ENCODE results near the gene DHRS1. TPM values are rescaled to one million over a fixed set of nuclear protein-coding genes. Genes with fewer than 3 reads are reported as not detected.

DHRS1 gene
- total and polyA plus RNA-seq, 2 donors from 2014 or later = 32.7 to 56.7 TPM

GRCh38 chr14:24269910-24270536, 29.6 kb downstream of the DHRS1 start:
- Histone ChIP-seq H3K9me3 (ENCODE audit: control insufficient read depth in 2 of 3, insufficient read depth in 1 of 3, low read length in 3 of 3) (no peaks in the 10 kb centered on the region), H3K9ac (ENCODE audit: low read length in 3 of 3) (no peak overlapping the region), H3K4me3 (ENCODE audit: low read length in 3 of 3) (peak overlapping the region in 1 of 3 donors; percentile 95), H3K4me1 (ENCODE audit: control insufficient read depth in 2 of 3, insufficient read depth in 2 of 3, low read depth in 1 of 3, low read length in 3 of 3) (peaks cover 0 to 10% (median 0%) of the 10 kb centered on the region in 3 donors), H3K36me3 (ENCODE audit: control insufficient read depth in 2 of 3, insufficient read depth in 3 of 3, low read length in 3 of 3) (peaks cover 0 to 7% (median 7%) of the 10 kb centered on the region in 3 donors), H3K27me3 (ENCODE audit: control insufficient read depth, insufficient read depth, low read length) (no peaks in the 10 kb centered on the region), H3K27ac (ENCODE audit: low read depth in 2 of 2, low read length in 2 of 2) (no peak overlapping the region)
- intact Hi-C loops (cut with DNase I) = no loop called here
- no peak for FAIRE-seq
- no peak for TF ChIP-seq CTCF (IDR thresholded peaks at IDR 0.05; ENCODE audit: borderline replicate concordance, extremely low read depth, insufficient read depth)
- peak in 1 of 5 donors; percentile 54 for DNase-seq

- TF ChIP-seq CTCF (IDR thresholded peaks at IDR 0.05; ENCODE audit: borderline replicate concordance, extremely low read depth, insufficient read depth) = no peak
- no peaks in the 10 kb centered on the region for H3K9me3 ChIP-seq (ENCODE audit: control insufficient read depth in 2 of 3, insufficient read depth in 1 of 3, low read length in 3 of 3)
- no peak overlapping the region for H3K27ac ChIP-seq (ENCODE audit: low read depth in 2 of 2, low read length in 2 of 2)
- no peak overlapping the region for H3K4me3 ChIP-seq (ENCODE audit: low read length in 3 of 3)
- FAIRE-seq = no peak
- DNase-seq = peak in 1 of 5 donors; percentile 62
- H3K27me3 ChIP-seq (ENCODE audit: control insufficient read depth, insufficient read depth, low read length) = no peaks in the 10 kb centered on the region
- peaks cover 0 to 10% (median 0%) of the 10 kb centered on the region in 3 donors for H3K4me1 ChIP-seq (ENCODE audit: control insufficient read depth in 2 of 3, insufficient read depth in 2 of 3, low read depth in 1 of 3, low read length in 3 of 3)
- H3K36me3 ChIP-seq (ENCODE audit: control insufficient read depth in 2 of 3, insufficient read depth in 3 of 3, low read length in 3 of 3) = peaks cover 0 to 7% (median 7%) of the 10 kb centered on the region in 3 donors
- H3K9ac ChIP-seq (ENCODE audit: low read length in 3 of 3) = no peak overlapping the region
- intact Hi-C loops (cut with DNase I) = no loop called here
Observed at GRCh38 chr14:24269368-24269767, 30.2 kb downstream of the DHRS1 start.

- Histone ChIP-seq H3K27ac (ENCODE audit: low read depth in 2 of 2, low read length in 2 of 2) (no peak overlapping the region), H3K4me1 (ENCODE audit: control insufficient read depth in 2 of 3, insufficient read depth in 2 of 3, low read depth in 1 of 3, low read length in 3 of 3) (peaks cover 0 to 10% (median 0%) of the 10 kb centered on the region in 3 donors), H3K9me3 (ENCODE audit: control insufficient read depth in 2 of 3, insufficient read depth in 1 of 3, low read length in 3 of 3) (no peaks in the 10 kb centered on the region), H3K9ac (ENCODE audit: low read length in 3 of 3) (no peak overlapping the region), H3K27me3 (ENCODE audit: control insufficient read depth, insufficient read depth, low read length) (no peaks in the 10 kb centered on the region), H3K36me3 (ENCODE audit: control insufficient read depth in 2 of 3, insufficient read depth in 3 of 3, low read length in 3 of 3) (peaks cover 0 to 7% (median 7%) of the 10 kb centered on the region in 3 donors), H3K4me3 (ENCODE audit: low read length in 3 of 3) (no peak overlapping the region)
- intact Hi-C loops (cut with DNase I) = no loop called here
- peak in 1 of 5 donors; percentile 54 for DNase-seq
- no peak for TF ChIP-seq CTCF (IDR thresholded peaks at IDR 0.05; ENCODE audit: borderline replicate concordance, extremely low read depth, insufficient read depth)
- FAIRE-seq = no peak
Observed at GRCh38 chr14:24268225-24268624, 31.4 kb downstream of the DHRS1 start.

All from kidney (tissue), 14 donors.